ENCODE measurements around the gene LSAMP.
"Not testable (repeated sequence)": the region's sequence is repeated elsewhere in the genome, so short reads cannot be mapped to it uniquely, and the experiment has no call there.

The LSAMP gene

DNA sequence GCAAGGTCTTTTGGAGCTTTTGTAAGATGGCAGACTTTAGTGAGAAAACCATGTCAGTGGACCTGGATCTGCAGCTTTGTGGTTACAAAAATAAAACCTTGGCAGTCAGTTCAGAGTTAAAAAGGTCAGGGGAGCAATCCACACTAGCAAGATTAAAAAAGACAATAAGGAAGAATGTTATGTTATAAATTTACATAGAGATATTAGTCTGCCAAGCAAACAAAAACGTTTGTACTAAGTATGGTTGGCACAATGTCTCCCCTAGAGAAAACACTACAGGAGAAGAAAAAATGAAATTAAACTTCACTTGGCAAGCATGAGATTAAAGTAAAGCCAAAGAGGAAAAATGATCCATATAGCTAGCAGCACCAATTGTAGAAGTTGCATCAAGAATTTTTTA is 205.0 kb downstream of the LSAMP start:
- no peak for DNase-seq (ENCODE audit: low spot score)

DNA sequence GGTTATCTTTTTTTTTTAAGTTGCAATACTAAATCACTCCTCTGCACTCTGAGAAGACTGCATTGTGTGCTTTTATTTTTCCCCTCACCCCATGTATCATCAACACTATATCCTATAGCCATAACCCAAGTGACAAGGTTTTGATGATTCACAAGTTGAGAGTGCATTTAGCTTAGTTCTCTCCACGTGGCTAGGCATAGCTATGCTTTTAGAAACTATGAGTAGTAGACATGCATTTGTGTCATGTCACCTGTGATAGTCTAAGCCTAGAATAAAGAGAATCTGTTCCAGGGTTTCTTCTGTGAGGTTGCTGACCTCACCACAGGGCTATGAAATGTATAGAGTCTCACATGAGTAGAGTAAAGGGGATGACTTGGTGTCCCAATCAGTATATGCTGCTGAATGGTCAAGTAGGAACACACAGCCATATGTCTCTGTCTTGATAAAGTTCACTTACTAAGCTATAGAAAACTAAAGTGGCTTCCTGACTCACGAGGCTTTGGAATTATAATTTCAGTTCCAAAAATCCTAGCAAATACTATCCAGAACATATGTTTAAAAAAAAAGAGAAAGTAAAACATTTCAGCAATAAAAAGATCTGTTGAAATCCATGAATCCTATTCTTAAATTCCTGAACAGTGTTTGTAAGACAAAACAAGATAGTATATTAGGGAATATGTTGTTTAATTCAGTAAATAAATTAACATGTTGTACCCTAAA is 206.3 kb downstream of the LSAMP start:
- DNase-seq (ENCODE audit: low spot score): no peak

- no peak for DNase-seq (ENCODE audit: low spot score)
Measured at GRCh38 chr3:116233711-116234357, 211.5 kb downstream of the LSAMP start.

DNA sequence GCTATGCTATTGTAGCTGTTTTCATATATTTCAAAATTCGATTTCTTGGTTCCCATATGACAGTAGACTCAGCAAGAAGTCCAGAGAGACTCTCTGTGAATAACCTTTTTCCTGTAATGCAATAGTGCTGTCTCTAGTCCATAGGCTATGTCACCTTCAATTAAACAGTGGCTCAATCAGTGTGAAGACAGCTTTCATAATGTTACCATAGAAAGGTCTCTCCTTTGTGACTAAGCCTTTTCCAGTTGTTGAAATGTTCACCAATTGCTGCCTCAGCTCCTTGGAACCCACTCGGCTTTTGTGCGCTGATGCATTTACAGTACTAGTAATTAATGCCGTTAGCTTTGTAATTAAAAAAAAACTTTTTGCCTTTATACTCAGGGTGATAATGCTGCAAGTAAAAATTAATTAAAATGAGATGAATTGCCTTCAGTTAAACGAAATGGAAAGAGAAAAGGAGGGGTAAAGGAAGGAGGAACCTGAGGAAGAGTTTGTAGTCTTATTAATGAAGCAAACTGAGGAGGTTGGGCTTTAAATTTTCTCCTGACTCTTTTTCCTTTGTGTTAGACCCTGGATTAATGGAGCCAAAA is 214.8 kb downstream of the LSAMP start:
- peak; percentile 31 for DNase-seq (ENCODE audit: low spot score)

GRCh38 chr3:116226266-116226665 is 219.0 kb downstream of the LSAMP start:
- no peak for DNase-seq (ENCODE audit: low spot score)

GRCh38 chr3:116216761-116217160 is 228.5 kb downstream of the LSAMP start:
- DNase-seq (ENCODE audit: low spot score): no peak

DNA sequence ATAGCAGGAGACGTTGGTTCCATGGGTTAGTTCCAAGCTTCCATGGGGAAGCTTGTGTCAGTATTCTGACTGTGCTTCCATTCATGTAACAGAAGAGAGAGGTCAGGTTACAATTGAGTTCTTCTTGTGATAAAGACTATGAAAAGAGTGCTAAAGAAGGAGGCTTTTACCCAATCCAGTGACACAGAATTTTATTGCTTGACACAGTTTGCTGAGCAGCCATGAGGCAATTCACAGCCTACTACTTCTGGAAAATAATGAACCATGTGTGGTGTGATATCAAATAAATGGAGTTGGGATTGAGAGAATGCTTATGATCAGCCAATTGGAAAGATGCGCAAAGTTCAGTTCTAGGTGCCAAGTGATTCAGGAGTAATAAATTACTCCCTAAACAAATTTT is 233.4 kb downstream of the LSAMP start:
- DNase-seq (ENCODE audit: low spot score): no peak

DNA sequence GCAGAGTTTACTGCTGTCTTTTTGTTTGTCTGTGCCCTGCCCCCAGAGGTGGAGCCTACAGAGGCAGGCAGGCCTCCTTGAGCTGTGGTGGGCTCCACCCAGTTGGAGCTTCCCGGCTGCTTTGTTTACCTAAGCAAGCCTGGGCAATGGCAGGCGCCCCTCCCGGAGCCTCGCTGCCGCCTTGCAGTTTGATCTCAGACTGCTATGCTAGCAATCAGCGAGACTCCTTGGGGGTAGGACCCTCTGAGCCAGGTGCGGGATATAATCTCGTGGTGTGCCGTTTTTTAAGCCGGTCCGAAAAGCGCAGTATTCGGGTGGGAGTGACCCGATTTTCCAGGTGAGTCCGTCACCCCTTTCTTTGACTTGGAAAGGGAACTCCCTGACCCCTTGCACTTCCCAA is 236.5 kb downstream of the LSAMP start:
- DNase-seq (ENCODE audit: low spot score): not testable (repeated sequence)

GRCh38 chr3:116200956-116201690 is 244.2 kb downstream of the LSAMP start:
- peak; percentile 64 for DNase-seq (ENCODE audit: low spot score)

DNA sequence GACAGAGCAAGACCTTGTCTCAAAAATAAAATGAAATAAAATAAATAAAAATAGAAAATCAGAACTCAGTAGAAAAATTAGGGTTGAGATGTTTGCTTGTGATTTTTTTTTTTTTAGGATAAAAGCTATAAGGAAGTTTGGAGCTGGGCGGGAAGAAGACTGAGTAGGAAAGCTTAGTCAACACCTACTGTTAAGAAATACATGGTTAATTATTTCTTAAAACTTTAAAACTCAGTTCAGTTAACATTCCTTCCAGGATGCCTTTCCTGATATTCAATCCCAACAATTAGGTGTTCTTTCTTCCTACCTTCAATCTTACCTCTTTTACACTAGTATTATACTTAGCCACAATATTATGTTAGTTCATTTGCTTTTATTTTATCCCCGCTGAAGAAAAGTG is 246.2 kb downstream of the LSAMP start:
- no peak for DNase-seq (ENCODE audit: low spot score)

GRCh38 chr3:116198087-116198486 is 247.2 kb downstream of the LSAMP start:
- peak; percentile 59 for DNase-seq (ENCODE audit: low spot score)

DNA sequence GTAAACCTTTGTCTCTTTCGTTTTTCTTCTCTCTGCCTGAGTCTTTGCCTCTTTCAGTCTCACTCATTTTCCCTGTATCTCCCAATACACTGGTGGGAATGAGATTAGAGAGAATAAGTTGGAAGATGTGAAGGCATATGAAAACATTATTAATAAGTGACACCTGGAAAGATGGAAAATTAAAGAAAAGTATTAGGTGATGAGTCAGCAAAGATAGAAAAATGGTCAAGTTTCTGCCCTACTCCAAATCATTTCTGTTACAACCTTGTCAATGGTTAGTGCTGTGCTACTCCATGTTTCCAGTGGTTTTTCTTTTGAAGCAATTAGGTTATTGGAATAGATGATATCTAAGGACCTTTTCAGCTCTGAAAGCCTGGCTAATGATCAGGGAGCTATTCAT is 252.8 kb downstream of the LSAMP start:
- no peak for DNase-seq (ENCODE audit: low spot score)

DNA sequence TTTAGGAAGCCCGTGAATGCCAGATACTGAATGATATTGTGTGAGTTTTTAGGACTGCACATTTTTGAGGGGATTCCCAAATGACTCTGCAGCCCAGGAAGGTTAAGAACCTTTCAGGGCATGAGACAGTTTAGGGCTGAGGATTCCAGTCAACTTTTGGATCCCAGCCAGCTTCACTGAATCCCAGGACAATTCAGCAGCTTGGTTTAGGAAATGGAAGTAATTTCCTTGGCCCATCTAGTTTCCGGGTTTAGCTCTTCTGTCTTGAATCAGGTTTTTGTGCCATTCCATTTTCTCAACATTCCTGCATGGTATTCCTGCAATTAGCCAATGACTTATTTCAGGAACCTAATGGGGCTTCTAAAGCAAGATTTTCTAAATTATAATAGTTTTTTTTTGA is 253.9 kb downstream of the LSAMP start:
- no peak for DNase-seq (ENCODE audit: low spot score)

GRCh38 chr3:116190095-116190494 is 255.2 kb downstream of the LSAMP start:
- DNase-seq (ENCODE audit: low spot score): no peak

- DNase-seq (ENCODE audit: low spot score): no peak
Measured at GRCh38 chr3:116188231-116188785, 257.0 kb downstream of the LSAMP start.

GRCh38 chr3:116186049-116186448 is 259.2 kb downstream of the LSAMP start:
- no peak for DNase-seq (ENCODE audit: low spot score)

GRCh38 chr3:116181159-116181558 is 264.1 kb downstream of the LSAMP start:
- no peak for DNase-seq (ENCODE audit: low spot score)

DNA sequence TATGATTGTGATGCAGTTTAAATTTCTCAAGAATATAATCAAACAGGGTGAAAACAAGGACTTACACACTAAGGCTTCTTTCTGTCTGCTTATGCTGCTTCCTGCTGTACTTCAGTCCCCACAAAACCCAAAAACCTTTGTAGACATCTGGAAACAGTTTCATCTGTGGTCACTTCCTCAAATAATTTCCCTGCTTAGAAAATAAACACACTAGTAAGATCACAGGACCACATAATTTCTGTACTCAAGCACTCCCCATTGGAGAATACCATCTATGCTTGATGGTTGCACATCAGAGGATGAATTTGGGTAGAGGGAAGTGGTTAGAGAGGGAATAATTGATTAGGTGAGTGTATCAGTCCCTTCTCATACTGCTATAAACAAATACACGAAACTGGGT is 266.2 kb downstream of the LSAMP start:
- no peak for DNase-seq (ENCODE audit: low spot score)

DNA sequence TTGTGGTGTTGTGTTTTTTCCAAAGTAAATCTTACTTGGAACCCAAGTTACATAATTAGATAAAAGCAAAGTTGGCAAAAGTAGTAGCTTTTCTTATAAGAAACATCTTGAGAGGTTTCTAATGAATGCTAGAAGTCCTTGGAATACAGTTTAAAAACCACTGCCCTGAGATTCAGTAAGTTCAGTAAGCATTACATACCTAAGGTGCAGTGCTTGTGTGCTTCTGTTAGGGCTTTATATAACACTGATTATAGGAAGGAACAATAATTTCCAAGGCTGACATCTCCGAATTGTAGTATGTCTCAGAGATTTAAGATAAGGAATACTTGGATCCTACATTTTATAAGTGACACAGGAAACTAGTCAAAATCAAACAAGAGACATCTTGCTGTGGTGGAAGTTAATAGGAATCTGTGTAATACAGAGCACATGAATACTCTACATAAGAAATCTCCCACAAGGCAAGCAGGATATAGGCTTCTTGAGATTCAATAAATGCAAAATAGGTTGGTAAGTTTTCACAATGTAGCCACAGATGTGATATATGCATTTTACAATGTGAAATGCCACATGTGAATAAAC is 268.2 kb downstream of the LSAMP start:
- no peak for DNase-seq (ENCODE audit: low spot score)

- DNase-seq (ENCODE audit: low spot score): no peak
Measured at GRCh38 chr3:116166121-116166520, 279.2 kb downstream of the LSAMP start.

- DNase-seq (ENCODE audit: low spot score): no peak
Measured at GRCh38 chr3:116165641-116166040, 279.6 kb downstream of the LSAMP start.

DNA sequence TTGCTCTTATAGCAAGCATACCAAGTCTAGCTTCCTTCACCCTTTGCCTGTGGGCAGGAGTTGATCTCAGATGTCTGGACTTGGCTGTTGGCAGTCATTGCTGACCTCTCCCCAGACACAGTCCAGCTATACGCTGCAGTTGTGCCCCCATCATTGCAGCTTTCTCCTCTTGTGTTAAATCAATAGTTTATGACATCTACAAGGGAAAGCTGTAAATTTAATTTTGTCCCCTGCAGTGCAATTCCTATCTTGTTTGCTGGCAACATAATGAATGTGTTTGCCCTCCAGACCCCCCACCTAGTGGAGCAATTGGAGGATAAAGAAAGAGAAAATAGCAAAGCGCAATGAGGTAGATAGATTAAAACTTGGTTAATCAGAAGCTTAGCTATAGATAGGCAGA is 280.2 kb downstream of the LSAMP start:
- no peak for DNase-seq (ENCODE audit: low spot score)
